SK-N-MC (cell line): ENCODE results near the gene PPFIA4.

Experiments used
- EZH2 ChIP-seq: fragments of 200-600 bp; sonication (generic); IDR thresholded peaks from one replicate; pipeline ENCODE4 v1.6.1; 2017; ENCODE audit warnings: antibody characterized with exemption
- FOXP2 ChIP-seq: optimal IDR thresholded peaks from 2 replicates; pipeline ENCODE3; 2011; ENCODE audit warnings: mild to moderate bottlenecking, moderate library complexity; ENCODE audit not compliant: insufficient read depth; ENCODE audit errors: extremely low read length, control extremely low read depth
- POLR2AphosphoS5 ChIP-seq: IDR thresholded peaks from 2 replicates; pipeline ENCODE4 v1.6.1; 2012; ENCODE audit warnings: mild to moderate bottlenecking, low read depth, low read length, borderline replicate concordance

DNA sequence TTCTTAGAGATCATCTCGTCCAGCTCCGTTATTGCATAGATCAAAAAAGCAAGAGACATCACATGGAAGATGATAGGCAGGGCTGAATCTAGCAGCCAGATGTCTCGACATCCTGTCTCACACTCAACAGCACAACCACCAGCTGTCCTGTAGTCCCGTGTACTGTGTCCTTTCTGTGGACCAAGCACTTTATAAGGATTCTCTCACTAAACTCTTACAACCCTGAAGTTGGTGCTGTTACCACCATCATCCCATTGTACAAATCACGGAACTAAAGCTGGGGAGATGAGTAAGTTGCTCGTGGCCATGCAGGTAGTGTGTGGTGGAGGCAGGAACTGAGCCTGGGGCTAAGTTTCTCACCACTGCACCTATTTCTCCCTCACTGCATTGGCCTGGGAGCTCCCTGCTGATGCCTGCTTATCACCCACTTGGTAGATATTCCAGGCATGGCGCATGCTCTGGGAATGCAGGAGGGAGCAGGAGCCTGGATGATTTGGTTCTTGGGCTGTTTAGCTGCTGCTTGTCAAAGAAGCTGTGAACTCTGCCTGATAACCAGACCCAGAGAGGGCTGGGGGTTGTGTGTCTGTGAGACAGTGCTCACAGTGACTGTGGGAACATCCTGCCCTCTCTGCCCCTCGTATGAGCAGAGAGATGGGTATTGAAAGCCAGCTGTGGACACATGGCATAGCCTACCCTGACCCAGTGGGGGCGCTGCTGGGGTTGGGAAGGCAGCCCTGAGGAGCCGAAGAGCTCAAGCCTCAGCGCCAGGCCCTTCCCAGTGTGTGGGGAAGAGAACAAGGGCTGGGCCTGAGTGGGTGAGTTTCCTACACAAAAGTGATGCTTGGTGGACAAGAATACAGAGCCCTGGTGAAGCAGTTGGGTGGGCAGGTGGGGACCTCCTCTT, 13.6 kb downstream of the PPFIA4 start:
- no peak for TF ChIP-seq FOXP2
- TF ChIP-seq EZH2: no peak
- TF ChIP-seq POLR2AphosphoS5: no peak
